ENCODE results near the gene BAG1. TPM values are rescaled to one million over a fixed set of nuclear protein-coding genes. Genes with fewer than 3 reads are reported as not detected.

BAG1 gene
- total RNA-seq, 4 donors from 2014 or later: 122 to 220 (median 172) TPM

GRCh38 chr9:33232815-33233214, 31.7 kb downstream of the BAG1 start:
- intact Hi-C loops (cut with DNase I; ENCODE audit: low total_unique reads): no loop called here
- TF ChIP-seq CTCF (IDR thresholded peaks at IDR 0.05): no peak
- TF ChIP-seq POLR2A (IDR thresholded peaks at IDR 0.05): no peak
- peak in 1 of 2 donors; percentile 28 for DNase-seq (ENCODE audit: low spot score in 2 of 2)
- WGBS, 2 donors: 90 to 93% methylated on average over 6 of the region's 6 CpGs
- H3K4me3 ChIP-seq (ENCODE audit: low read depth, poor library complexity, severe bottlenecking): no peak overlapping the region

GRCh38 chr9:33231623-33231942, 32.9 kb downstream of the BAG1 start:
- no peak overlapping the region for H3K4me3 ChIP-seq (ENCODE audit: low read depth, poor library complexity, severe bottlenecking)
- intact Hi-C loops (cut with DNase I; ENCODE audit: low total_unique reads): no loop called here
- WGBS, 2 donors: 54 to 60% methylated on average over 2 of the region's 2 CpGs
- DNase-seq (ENCODE audit: low spot score in 2 of 2): no peak
- no peak for TF ChIP-seq POLR2A (IDR thresholded peaks at IDR 0.05)
- no peak for TF ChIP-seq CTCF (IDR thresholded peaks at IDR 0.05)

- no peak for DNase-seq (ENCODE audit: low spot score in 2 of 2)
- H3K4me3 ChIP-seq (ENCODE audit: low read depth, poor library complexity, severe bottlenecking): no peak overlapping the region
- 64 to 73% methylated on average over 13 of the region's 13 CpGs for WGBS, 2 donors
- intact Hi-C loops (cut with DNase I; ENCODE audit: low total_unique reads): no loop called here
- TF ChIP-seq POLR2A (IDR thresholded peaks at IDR 0.05) (no peak), CTCF (IDR thresholded peaks at IDR 0.05) (no peak)
Observed at GRCh38 chr9:33230756-33231622, 33.5 kb downstream of the BAG1 start.

- WGBS, 2 donors: 53 to 55% methylated on average over 6 to 9 of the region's 9 CpGs
- TF ChIP-seq POLR2A (IDR thresholded peaks at IDR 0.05) (no peak), CTCF (IDR thresholded peaks at IDR 0.05) (no peak)
- H3K4me3 ChIP-seq (ENCODE audit: low read depth, poor library complexity, severe bottlenecking): no peak overlapping the region
- peak; percentile 85 to 93 for DNase-seq (ENCODE audit: low spot score in 2 of 2)
- intact Hi-C loops (cut with DNase I; ENCODE audit: low total_unique reads): no loop called here
Observed at GRCh38 chr9:33229359-33230114, 35.0 kb downstream of the BAG1 start.

GRCh38 chr9:33228606-33229005, 35.9 kb downstream of the BAG1 start:
- TF ChIP-seq CTCF (IDR thresholded peaks at IDR 0.05) (no peak), POLR2A (IDR thresholded peaks at IDR 0.05) (no peak)
- no peak overlapping the region for H3K4me3 ChIP-seq (ENCODE audit: low read depth, poor library complexity, severe bottlenecking)
- 54 to 67% methylated on average over 4 of the region's 4 CpGs for WGBS, 2 donors
- intact Hi-C loops (cut with DNase I; ENCODE audit: low total_unique reads): no loop called here
- no peak for DNase-seq (ENCODE audit: low spot score in 2 of 2)

All from lower leg skin (tissue), 4 donors.